Right lobe of liver (tissue), 6 donors: Measurements from ENCODE around the gene ZFR2. TPM values are rescaled to one million over a fixed set of nuclear protein-coding genes. Genes with fewer than 3 reads are reported as not detected.

Experiments used
- ATAC-seq, 4 donors: fragments of 200-7000 bp; cut with Tn5 transposase; one replicate each; pipeline ENCODE4 v1.9.1; 2020; ENCODE audit warnings: mild to moderate bottlenecking in 4 of 4, moderate library complexity in 4 of 4
- DNase-seq, 3 donors: peaks; one replicate each; pipeline ENCODE4 v3.0.0-alpha.2; 2020
- H3K27ac ChIP-seq, 3 donors: fragments of 200-600 bp; one replicate each; pipeline ENCODE4 v1.8.0; 2022
- H3K27me3 ChIP-seq, 2 donors: fragments of 200-600 bp; one replicate each; pipeline ENCODE4 v1.8.0; 2022
- H3K36me3 ChIP-seq, 4 donors: fragments of 200-600 bp; sonication (generic) in 1 of 4; one replicate each; pipeline versions ENCODE4 v1.5.1 to v1.8.0; 2017 to 2022; ENCODE audit warnings: control low read depth in 1 of 4
- H3K4me1 ChIP-seq, 4 donors: fragments of 200-600 bp; sonication (generic) in 1 of 4; one replicate each; pipeline versions ENCODE4 v1.5.1 to v1.8.0; 2017 to 2022; ENCODE audit warnings: control low read depth in 1 of 4
- H3K4me3 ChIP-seq, 3 donors: fragments of 200-600 bp; one replicate each; pipeline ENCODE4 v1.8.0; 2022
- H3K9me3 ChIP-seq, 4 donors: fragments of 200-600 bp; sonication (generic) in 1 of 4; one replicate each; pipeline versions ENCODE4 v1.5.1 to v1.8.0; 2017 to 2022; ENCODE audit warnings: control low read depth in 1 of 4
- POLR2A ChIP-seq: fragments of 450-650 bp; IDR thresholded peaks from one replicate; pipeline ENCODE4 v1.6.1; 2017; ENCODE audit warnings: antibody characterized with exemption, mild to moderate bottlenecking
- WGBS: methylation state at CpG from one replicate; pipeline ENCODE4 v1.1.6; 2018; ENCODE audit warnings: low coverage, low lambda C conversion rate; ENCODE audit not compliant: insufficient coverage; ENCODE audit errors: missing lambda C conversion rate; 5-methylcytosine and 5-hydroxymethylcytosine counted together
- intact Hi-C, 2 donors: fragments of 100-400 bp; cut with DNase I; formaldehyde crosslinking; loops; one replicate each; pipeline versions ENCODE4 v1.11.2 to v1.14.1; 2022
- total RNA-seq, 6 experiments: library from RNA; depleted of rRNA in 2 of 6; stranded (reverse); fragments of >200 nt in 2 of 6; fragmentation: NEBNext Ultra II Directional in 3 of 6; extraction: Animal tissue kit (Norgen Biotek cat#: 25700) in 3 of 6; gene quantifications; one replicate each; pipeline versions ENCODE4 v1.1.0 to v1.2.4, GENCODE V29; 2016 to 2023
- TF ChIP-seq, protein P1 (sequence below), 4 donors: fragments of 200-600 bp in 3 of 4; fragments of 450-650 bp in 1 of 4; IDR thresholded peaks; one replicate each; pipeline versions ENCODE4 v1.5.1 to v1.8.0; 2016 to 2022; ENCODE audit warnings: antibody characterized with exemption in 4 of 4, mild to moderate bottlenecking in 2 of 4
- donor health status: DM: no; HTN: yes; CAD: no.
- donor health status: DM: no; HTN: no; CAD: no.
- donor health status: DM: no; HTN: no; CAD: no.
- donor health status: DM: no; HTN: yes; CAD: no.
- donor health status: DM: no; HTN: yes; CAD: no.

Gene ZFR2
- total RNA-seq, 6 experiments from 2014 or later, result not detected

DNA sequence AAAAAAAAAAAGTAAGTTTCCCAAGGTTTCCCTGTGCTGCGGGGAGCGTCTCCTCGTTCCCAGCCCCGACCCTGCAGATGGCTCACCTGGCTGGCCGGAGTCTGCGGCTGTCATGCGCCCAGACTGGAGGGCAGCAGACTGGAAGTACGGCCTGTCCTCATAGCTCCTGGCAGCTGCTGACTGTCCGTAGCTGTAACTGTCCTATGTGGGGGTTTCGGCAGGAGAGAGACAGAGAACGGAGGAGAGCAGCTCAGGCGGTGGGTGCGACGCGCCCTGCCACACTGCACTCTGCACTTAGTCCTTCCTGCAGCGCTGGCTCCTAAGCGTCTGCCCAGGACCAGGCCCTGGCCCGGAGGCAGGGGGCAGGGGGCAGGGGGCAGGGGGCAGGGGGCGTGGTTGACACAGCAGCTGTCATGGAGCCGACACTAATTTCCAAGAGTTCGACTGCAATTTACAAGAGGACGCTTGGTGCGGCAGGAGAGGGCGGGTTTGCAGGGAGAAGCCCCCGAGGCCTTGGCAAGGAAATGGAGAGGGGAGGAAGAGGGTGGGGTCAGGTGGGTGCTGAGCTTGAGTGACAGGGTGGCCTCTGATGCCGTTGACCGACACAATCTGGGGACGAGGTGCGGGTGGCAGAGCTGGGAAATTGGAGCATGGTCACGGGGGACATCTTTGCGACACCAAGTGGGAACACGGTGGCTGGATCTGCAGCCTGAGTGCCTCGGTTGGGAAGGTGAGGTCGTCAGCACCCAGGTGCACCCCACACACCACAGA is 35.1 kb downstream of the ZFR2 start:
- Histone ChIP-seq H3K36me3 (no peaks in the 10 kb centered on the region), H3K4me3 (no peak overlapping the region), H3K4me1 (no peaks in the 10 kb centered on the region), H3K27ac (no peak overlapping the region), H3K9me3 (no peaks in the 10 kb centered on the region), H3K27me3 (no peaks in the 10 kb centered on the region)
- intact Hi-C loops, result no loop called here
- ATAC-seq (no peak), DNase-seq (no peak)
- WGBS, result 21% methylated on average over 12 of the region's 34 CpGs
- TF ChIP-seq, protein P1, sequence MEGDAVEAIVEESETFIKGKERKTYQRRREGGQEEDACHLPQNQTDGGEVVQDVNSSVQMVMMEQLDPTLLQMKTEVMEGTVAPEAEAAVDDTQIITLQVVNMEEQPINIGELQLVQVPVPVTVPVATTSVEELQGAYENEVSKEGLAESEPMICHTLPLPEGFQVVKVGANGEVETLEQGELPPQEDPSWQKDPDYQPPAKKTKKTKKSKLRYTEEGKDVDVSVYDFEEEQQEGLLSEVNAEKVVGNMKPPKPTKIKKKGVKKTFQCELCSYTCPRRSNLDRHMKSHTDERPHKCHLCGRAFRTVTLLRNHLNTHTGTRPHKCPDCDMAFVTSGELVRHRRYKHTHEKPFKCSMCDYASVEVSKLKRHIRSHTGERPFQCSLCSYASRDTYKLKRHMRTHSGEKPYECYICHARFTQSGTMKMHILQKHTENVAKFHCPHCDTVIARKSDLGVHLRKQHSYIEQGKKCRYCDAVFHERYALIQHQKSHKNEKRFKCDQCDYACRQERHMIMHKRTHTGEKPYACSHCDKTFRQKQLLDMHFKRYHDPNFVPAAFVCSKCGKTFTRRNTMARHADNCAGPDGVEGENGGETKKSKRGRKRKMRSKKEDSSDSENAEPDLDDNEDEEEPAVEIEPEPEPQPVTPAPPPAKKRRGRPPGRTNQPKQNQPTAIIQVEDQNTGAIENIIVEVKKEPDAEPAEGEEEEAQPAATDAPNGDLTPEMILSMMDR (IDR thresholded peaks at IDR 0.05), result no peak
- TF ChIP-seq POLR2A, result no peak

DNA sequence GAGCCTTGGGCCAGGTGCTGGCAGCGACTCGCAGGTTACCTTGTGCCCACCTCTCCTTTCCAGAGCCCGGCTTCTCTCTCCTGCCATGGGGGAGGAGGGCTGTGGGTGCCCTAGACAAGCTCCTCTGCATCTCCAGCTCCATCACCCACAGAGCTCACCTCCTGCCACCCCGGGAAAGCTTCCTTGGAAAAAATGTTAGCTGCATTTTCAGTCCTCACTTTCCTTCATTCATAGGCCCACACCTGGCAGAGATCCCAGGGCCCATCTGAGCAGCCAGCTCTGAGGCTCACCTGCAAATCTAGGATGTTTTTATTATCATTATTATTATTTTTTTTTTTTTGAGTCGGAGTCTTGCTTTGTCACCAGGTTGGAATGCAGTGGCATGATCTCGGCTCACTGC is 36.8 kb downstream of the ZFR2 start:
- Histone ChIP-seq H3K4me3 (no peak overlapping the region), H3K9me3 (no peaks in the 10 kb centered on the region), H3K27ac (no peak overlapping the region), H3K36me3 (no peaks in the 10 kb centered on the region), H3K4me1 (no peaks in the 10 kb centered on the region), H3K27me3 (no peaks in the 10 kb centered on the region)
- no peak for ATAC-seq
- 40% methylated on average over 1 of the region's 6 CpGs for WGBS
- no peak for TF ChIP-seq POLR2A
- TF ChIP-seq, protein P1 (IDR thresholded peaks at IDR 0.05), result no peak
- intact Hi-C loops, result no loop called here
- DNase-seq, result no peak

DNA sequence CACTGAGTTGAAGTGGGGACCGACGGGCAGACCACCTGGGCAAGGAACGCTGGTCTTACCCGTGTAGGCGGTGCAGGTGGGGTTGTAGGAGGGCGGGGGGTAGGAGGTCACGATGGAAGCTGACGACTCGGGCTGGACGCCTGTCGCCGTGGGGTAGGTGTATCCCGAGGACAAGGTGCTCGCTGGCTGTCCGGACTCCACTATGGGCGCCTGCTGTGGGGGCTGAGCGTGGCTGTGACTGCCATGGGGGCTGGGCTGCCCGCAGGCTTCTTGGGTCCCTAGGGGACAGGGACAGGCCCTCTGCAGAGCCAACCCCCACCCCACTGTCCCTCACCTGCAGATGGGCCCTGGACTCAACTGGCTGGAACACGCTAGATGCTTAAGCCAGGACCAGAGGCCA is 37.2 kb downstream of the ZFR2 start:
- DNase-seq (no peak), ATAC-seq (peak in 1 of 4 donors; percentile 21)
- TF ChIP-seq, protein P1 (IDR thresholded peaks at IDR 0.05), result no peak
- no peak for TF ChIP-seq POLR2A
- H3K27ac ChIP-seq, result no peak overlapping the region
- H3K4me3 ChIP-seq, result no peak overlapping the region
- H3K36me3 ChIP-seq, result no peaks in the 10 kb centered on the region
- no peaks in the 10 kb centered on the region for H3K27me3 ChIP-seq
- H3K9me3 ChIP-seq, result no peaks in the 10 kb centered on the region
- WGBS, result 60% methylated on average over 4 of the region's 19 CpGs
- no peaks in the 10 kb centered on the region for H3K4me1 ChIP-seq
- intact Hi-C loops, result no loop called here

DNA sequence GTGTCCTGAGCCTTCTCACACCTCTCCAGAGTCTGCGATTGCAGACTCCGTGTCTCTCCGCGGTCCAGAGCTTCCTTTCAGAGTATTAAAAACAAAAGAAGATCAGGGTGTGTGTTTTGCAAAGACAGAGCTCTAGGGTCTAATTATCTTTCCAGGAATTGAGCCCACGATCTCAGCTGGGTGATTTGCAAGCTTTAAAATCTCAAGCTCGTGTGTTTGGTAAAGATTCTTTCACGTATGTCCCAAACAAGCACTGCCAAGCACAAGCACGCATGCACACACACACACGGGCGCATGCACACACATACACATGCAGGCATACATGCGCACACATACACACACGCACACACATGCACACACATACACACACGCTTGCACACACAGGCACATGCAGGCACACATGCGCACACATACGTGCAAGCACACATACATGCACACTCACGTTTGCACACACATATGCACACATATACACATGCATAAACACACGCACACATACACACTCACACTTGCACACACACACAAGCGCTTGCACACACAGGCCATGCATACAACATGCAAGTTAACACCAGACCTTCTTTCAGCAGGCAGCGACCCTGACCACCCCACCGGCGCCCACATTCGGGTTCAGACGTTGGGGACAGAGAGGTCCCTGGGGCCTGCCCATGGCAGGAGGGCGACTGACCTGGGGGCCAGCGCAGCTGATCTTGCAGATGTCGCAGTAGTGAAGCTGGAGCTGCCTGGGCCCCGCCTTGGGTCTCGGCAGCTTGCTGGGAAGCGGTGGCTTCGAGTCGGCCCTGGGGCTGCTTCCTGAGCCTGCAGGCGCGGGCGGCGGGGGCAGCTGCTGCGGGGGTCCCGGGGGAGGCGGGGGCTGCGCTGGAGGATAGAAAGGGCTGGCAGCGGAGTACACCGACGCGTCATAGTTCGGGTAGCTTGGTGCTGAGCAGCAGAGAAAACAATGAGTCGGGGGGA is 37.9 kb downstream of the ZFR2 start:
- DNase-seq, result no peak
- no peaks in the 10 kb centered on the region for H3K4me1 ChIP-seq
- 69% methylated on average over 10 of the region's 45 CpGs for WGBS
- no peak overlapping the region for H3K27ac ChIP-seq
- H3K27me3 ChIP-seq, result no peaks in the 10 kb centered on the region
- H3K9me3 ChIP-seq, result no peaks in the 10 kb centered on the region
- H3K4me3 ChIP-seq, result no peak overlapping the region
- intact Hi-C loops, result no loop called here
- H3K36me3 ChIP-seq, result no peaks in the 10 kb centered on the region
- TF ChIP-seq, protein P1 (IDR thresholded peaks at IDR 0.05), result no peak
- TF ChIP-seq POLR2A, result no peak
- ATAC-seq, result no peak
